RWPE2 (cell line): Measurements from ENCODE around the gene PLIN5.
"Not testable (repeated sequence)": the region's sequence is repeated elsewhere in the genome, so short reads cannot be mapped to it uniquely, and the experiment has no call there.

Experiments used
- ATAC-seq: fragments of 200-7000 bp; cut with Tn5 transposase; 3 replicates; pipeline ENCODE4 v1.9.1; 2021; ENCODE audit warnings: low read depth
- DNase-seq: peaks from one replicate; pipeline ENCODE4 v3.0.0-alpha.2; 2020; ENCODE audit warnings: low spot score
- H3K27ac ChIP-seq: fragments of 450-650 bp; 2 replicates; pipeline ENCODE4 v1.5.1; 2017; ENCODE audit warnings: mild to moderate bottlenecking; ENCODE audit not compliant: poor library complexity, severe bottlenecking
- H3K27me3 ChIP-seq: fragments of 250-450 bp; sonication (Bioruptor Pico); 2 replicates; pipeline ENCODE4 v1.5.1; 2021; ENCODE audit warnings: mild to moderate bottlenecking, moderate library complexity; ENCODE audit not compliant: insufficient read depth, poor library complexity, severe bottlenecking
- H3K36me3 ChIP-seq: fragments of 250-450 bp; sonication (Bioruptor Pico); 2 replicates; pipeline ENCODE4 v1.5.1; 2020; ENCODE audit warnings: low read depth, mild to moderate bottlenecking, moderate library complexity
- H3K4me1 ChIP-seq: fragments of 250-450 bp; sonication (Bioruptor Pico); 2 replicates; pipeline ENCODE4 v1.5.1; 2021; ENCODE audit warnings: mild to moderate bottlenecking, moderate library complexity; ENCODE audit not compliant: insufficient read depth, poor library complexity, severe bottlenecking
- H3K4me3 ChIP-seq: fragments of 250-450 bp; sonication (Bioruptor Pico); 2 replicates; pipeline ENCODE4 v1.5.1; 2021; ENCODE audit warnings: mild to moderate bottlenecking, moderate library complexity; ENCODE audit not compliant: severe bottlenecking
- H3K9me3 ChIP-seq: fragments of 250-450 bp; sonication (Bioruptor Pico); 2 replicates; pipeline ENCODE4 v1.5.1; 2021; ENCODE audit warnings: mild to moderate bottlenecking, moderate library complexity; ENCODE audit not compliant: severe bottlenecking
- TF ChIP-seq, protein P1 (sequence below): fragments of 450-650 bp; IDR thresholded peaks from one replicate; pipeline ENCODE4 v1.5.1; 2017; ENCODE audit warnings: mild to moderate bottlenecking, moderate library complexity; ENCODE audit not compliant: poor library complexity, severe bottlenecking

Gene PLIN5

DNA sequence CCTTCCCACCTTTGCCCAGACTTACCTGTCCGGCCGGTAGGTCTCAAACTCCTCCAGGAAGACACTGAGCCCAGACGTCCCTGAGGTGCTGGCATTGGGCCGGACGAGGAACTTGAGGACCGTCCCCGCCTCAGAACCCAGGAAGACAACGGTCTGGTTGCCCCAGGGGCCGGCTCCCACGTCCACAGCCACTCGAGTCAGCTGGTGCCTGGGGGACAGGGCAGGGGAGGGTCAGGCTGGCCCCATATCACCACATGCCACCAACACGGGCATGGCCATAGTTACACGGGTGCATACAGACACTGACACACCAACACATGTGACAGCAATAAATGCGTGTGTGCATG lies 13.2 kb upstream of the PLIN5 start:
- DNase-seq, result no peak

DNA sequence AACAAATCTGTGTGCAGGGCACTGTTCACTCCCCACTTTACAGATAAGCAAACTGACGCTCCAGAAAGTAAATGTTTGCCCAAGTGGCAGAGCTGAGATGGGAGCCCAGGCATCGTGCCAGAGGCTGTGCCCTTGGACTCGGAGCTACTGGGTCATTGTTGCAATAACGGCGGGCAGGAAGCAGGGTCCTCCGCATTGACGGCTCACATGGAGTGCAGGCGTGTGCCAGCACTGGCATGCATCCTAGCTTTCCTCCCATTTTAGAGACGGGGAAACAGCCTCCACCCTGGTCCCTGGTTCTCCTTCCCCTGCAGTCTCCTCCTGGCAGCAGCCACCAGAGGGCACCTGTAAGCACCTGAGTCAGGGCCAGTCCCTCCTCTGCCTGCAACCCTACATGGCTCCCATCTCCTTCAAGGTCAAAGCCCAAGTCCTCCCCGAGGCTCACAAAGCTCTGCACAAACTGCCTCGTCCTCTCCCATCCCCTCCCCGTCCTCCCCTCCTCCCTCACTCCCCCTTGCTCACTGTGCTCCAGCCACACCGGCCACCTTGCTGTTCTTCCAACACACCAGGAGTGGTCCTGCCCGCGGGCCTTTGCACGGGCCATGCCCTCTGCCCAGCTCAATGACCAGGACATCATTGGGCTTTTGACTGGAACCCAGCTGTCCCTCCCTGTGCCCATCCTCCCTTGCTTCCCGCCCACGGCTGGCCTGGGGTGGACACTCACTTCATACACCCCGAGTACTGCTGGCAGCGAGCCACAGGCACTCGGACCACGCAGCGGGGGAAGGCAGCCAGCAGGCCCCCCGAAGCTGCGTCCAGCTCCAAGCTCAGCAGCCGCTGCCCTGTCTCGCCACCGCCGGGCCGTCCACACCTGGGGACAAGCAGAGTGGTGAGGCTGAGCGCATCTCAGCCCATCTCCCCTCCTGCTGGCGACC lies 12.5 kb upstream of the PLIN5 start:
- ATAC-seq, result no peak
- H3K27me3 ChIP-seq, result no peaks in the 10 kb centered on the region
- no peak for DNase-seq
- no peaks in the 10 kb centered on the region for H3K36me3 ChIP-seq
- no peaks in the 10 kb centered on the region for H3K4me1 ChIP-seq
- no peak overlapping the region for H3K27ac ChIP-seq
- no peaks in the 10 kb centered on the region for H3K9me3 ChIP-seq
- TF ChIP-seq, protein P1, sequence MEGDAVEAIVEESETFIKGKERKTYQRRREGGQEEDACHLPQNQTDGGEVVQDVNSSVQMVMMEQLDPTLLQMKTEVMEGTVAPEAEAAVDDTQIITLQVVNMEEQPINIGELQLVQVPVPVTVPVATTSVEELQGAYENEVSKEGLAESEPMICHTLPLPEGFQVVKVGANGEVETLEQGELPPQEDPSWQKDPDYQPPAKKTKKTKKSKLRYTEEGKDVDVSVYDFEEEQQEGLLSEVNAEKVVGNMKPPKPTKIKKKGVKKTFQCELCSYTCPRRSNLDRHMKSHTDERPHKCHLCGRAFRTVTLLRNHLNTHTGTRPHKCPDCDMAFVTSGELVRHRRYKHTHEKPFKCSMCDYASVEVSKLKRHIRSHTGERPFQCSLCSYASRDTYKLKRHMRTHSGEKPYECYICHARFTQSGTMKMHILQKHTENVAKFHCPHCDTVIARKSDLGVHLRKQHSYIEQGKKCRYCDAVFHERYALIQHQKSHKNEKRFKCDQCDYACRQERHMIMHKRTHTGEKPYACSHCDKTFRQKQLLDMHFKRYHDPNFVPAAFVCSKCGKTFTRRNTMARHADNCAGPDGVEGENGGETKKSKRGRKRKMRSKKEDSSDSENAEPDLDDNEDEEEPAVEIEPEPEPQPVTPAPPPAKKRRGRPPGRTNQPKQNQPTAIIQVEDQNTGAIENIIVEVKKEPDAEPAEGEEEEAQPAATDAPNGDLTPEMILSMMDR, result peak; percentile 34
- no peak overlapping the region for H3K4me3 ChIP-seq

More for the DNA sequence above, 13.2 kb upstream of the PLIN5 start:
- Histone ChIP-seq H3K36me3 (no peaks in the 10 kb centered on the region), H3K4me3 (no peak overlapping the region), H3K9me3 (no peaks in the 10 kb centered on the region), H3K27me3 (no peaks in the 10 kb centered on the region), H3K27ac (no peak overlapping the region), H3K4me1 (no peaks in the 10 kb centered on the region)
- ATAC-seq, result no peak
- TF ChIP-seq, protein P1, result no peak

DNA sequence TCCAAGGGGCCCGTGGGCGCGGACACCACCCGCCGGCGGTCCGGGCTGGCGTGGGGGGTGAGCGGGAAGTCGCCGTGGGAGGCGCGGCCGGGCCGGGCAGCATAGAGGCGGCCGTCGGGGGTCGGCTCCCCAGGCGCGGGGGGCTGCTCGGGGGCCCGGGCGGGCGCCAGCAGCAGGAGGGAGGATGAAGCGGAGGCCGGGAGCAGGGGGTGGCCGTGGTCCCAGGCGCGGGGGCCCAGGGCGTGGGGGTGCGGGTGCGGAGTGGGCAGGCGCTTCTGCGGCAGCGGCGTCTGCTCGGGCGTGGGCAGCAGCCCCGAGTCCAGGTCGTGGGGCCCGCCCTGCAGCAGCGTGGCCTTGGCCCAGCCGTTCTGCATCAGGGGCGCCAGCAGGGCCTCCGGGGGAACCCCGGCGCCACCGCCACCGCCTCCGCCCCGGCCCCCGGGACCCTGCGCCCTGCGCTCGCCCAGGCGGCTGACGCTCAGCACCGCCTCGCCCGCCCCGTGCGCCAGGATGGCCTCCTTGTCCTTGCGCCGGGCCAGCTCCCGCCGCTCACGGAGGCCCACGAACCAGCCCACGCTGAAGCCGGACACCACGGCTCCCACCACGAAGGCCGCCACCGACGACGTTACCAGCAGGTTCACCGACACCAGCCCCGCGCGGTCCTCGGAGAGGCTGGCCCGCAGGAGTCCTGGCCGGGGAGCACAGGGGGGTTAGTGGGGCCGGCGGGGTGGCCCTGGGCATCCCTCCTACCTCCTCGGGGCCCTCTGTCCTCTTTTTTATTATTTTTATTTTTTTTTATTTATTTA lies 9.0 kb upstream of the PLIN5 start:
- H3K4me1 ChIP-seq, result no peaks in the 10 kb centered on the region
- no peaks in the 10 kb centered on the region for H3K36me3 ChIP-seq
- no peak overlapping the region for H3K4me3 ChIP-seq
- no peak for DNase-seq
- no peak overlapping the region for H3K27ac ChIP-seq
- H3K9me3 ChIP-seq, result no peaks in the 10 kb centered on the region
- TF ChIP-seq, protein P1, result no peak
- H3K27me3 ChIP-seq, result no peaks in the 10 kb centered on the region
- ATAC-seq, result no peak

DNA sequence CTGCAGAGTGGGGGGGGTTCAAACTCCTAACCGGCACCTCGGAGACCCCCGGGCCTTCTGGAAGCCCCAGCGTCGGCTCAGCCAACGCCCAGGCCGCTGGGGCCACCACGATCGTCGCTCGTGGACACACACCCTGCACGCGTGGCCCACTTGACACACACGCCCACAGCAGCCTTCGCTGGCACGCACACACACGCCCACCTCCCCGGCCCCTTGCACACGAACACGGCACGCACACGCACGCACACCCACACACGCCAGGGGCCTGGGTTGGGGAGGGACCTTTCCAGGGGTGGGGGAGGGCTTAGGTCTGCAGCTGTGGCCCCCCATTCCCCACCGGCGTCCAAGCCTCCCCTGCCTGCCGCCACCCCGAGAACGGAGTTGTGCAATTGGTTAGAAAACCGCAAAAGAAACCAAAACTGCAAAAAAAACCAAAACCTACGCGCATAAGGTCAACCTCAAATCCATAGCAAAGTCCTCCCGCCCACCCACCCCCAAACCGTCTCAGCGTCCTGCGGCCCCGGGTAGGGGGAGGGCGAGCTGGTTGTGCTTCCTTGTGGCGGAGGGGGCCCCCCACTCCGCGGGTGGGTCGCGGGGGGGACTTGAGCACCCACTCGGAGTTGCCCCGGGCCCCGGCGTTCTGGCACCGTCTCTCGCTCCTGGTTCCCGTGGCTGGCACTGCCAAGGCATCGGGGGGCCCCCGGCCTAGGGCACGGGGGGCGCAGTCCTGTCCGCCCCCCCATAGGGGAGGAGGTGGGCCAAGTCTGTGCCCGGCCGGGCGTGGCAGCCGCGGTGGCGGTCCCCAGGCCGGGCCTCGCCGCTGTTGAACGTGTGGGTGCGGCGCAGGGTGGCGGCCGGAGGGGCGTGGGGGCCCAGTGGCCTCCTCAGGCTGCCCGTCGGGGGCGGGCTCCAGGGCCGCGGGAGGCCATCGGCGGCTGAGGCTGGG lies 8.1 kb upstream of the PLIN5 start:
- no peak overlapping the region for H3K4me3 ChIP-seq
- H3K27me3 ChIP-seq, result no peaks in the 10 kb centered on the region
- no peak overlapping the region for H3K27ac ChIP-seq
- TF ChIP-seq, protein P1, result no peak
- no peak for DNase-seq
- no peaks in the 10 kb centered on the region for H3K36me3 ChIP-seq
- H3K9me3 ChIP-seq, result no peaks in the 10 kb centered on the region
- no peak for ATAC-seq
- no peaks in the 10 kb centered on the region for H3K4me1 ChIP-seq

DNA sequence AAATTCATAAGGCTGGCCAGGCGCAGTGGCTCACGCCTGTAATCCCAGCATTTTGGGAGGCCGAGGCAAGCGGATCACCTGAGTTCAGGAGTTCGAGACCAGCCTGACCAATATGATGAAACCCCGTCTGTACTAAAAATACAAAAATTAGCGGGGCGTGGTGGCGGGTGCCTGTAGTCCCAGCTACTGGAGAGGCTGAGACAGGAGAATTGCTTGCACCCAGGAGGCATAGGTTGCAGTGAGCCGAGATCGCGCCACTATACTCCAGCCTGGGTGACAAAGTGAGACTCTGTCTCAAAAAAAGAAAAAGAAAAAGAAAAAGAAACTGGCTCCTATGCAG lies 6.8 kb upstream of the PLIN5 start:
- not testable (repeated sequence) for H3K4me1 ChIP-seq, H3K27me3 ChIP-seq, H3K27ac ChIP-seq, DNase-seq, ATAC-seq, H3K36me3 ChIP-seq, H3K4me3 ChIP-seq, H3K9me3 ChIP-seq
